ENCODE data around the gene SIGLEC15.
"Not testable (repeated sequence)": the region's sequence is repeated elsewhere in the genome, so short reads cannot be mapped to it uniquely, and the experiment has no call there.

The SIGLEC15 gene

GRCh38 chr18:45825258-45826044 lies at the start of gene SIGLEC15:
TSS of gene SIGLEC15 (plus strand) at chr18:45825675. CDS start at chr18:45825729, 54 bp downstream.
- DNase-seq: no peak

GRCh38 chr18:45775743-45776142 lies 49.7 kb upstream of the SIGLEC15 start:
- DNase-seq: no peak

- DNase-seq: no peak
Observed at GRCh38 chr18:45777393-45777792, 48.1 kb upstream of the SIGLEC15 start.

- no peak for DNase-seq
Observed at GRCh38 chr18:45780568-45780967, 44.9 kb upstream of the SIGLEC15 start.

GRCh38 chr18:45782662-45783061 lies 42.8 kb upstream of the SIGLEC15 start:
- DNase-seq: no peak

GRCh38 chr18:45783097-45784075 lies 42.1 kb upstream of the SIGLEC15 start:
- DNase-seq: no peak

- peak in 1 of 6 experiments; percentile 2 for DNase-seq
Observed at GRCh38 chr18:45785134-45785533, 40.3 kb upstream of the SIGLEC15 start.

GRCh38 chr18:45786941-45787340 lies 38.5 kb upstream of the SIGLEC15 start:
- DNase-seq: no peak

GRCh38 chr18:45787346-45787745 lies 38.1 kb upstream of the SIGLEC15 start:
- no peak for DNase-seq

GRCh38 chr18:45788861-45789260 lies 36.6 kb upstream of the SIGLEC15 start:
- no peak for DNase-seq

GRCh38 chr18:45792506-45793263 lies 32.8 kb upstream of the SIGLEC15 start:
- DNase-seq: no peak

GRCh38 chr18:45793264-45793965 lies 32.1 kb upstream of the SIGLEC15 start:
- no peak for DNase-seq

GRCh38 chr18:45801416-45802004 lies 24.0 kb upstream of the SIGLEC15 start:
- no peak for DNase-seq

- no peak for DNase-seq
Observed at GRCh38 chr18:45802814-45803492, 22.5 kb upstream of the SIGLEC15 start.

GRCh38 chr18:45805551-45805950 lies 19.9 kb upstream of the SIGLEC15 start:
- no peak for DNase-seq

- no peak for DNase-seq
Observed at GRCh38 chr18:45806226-45806625, 19.2 kb upstream of the SIGLEC15 start.

GRCh38 chr18:45807144-45807543 lies 18.3 kb upstream of the SIGLEC15 start:
- DNase-seq: peak in 3 of 6 experiments; percentile 4 to 5 (median 4)

GRCh38 chr18:45814733-45815132 lies 10.7 kb upstream of the SIGLEC15 start:
- DNase-seq: not testable (repeated sequence)

GRCh38 chr18:45817543-45817942 lies 7.9 kb upstream of the SIGLEC15 start:
- DNase-seq: no peak

GRCh38 chr18:45818765-45819164 lies 6.7 kb upstream of the SIGLEC15 start:
- DNase-seq: not testable (repeated sequence)

GRCh38 chr18:45820106-45820745 lies 5.2 kb upstream of the SIGLEC15 start:
- DNase-seq: no peak
